HTERT RPE-1 (cell line): ENCODE data around the gene CXCL8.
"Not testable (repeated sequence)": the region's sequence is repeated elsewhere in the genome, so short reads cannot be mapped to it uniquely, and the experiment has no call there.

Source experiments
- in situ Hi-C: fragments of 300-500 bp; cut with MboI; formaldehyde crosslinking; loops from 4 replicates; pipeline ENCODE4 v1.14.3; 2020; ENCODE audit warnings: low sequenced_read_pairs

Gene CXCL8

DNA sequence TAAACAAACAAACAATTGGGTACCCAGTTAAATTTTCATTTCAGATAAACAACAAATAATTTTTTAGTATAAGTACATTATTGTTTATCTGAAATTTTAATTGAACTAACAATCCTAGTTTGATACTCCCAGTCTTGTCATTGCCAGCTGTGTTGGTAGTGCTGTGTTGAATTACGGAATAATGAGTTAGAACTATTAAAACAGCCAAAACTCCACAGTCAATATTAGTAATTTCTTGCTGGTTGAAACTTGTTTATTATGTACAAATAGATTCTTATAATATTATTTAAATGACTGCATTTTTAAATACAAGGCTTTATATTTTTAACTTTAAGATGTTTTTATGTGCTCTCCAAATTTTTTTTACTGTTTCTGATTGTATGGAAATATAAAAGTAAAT lies 2.9 kb downstream of the CXCL8 start:
- in situ Hi-C loops = no loop called here

DNA sequence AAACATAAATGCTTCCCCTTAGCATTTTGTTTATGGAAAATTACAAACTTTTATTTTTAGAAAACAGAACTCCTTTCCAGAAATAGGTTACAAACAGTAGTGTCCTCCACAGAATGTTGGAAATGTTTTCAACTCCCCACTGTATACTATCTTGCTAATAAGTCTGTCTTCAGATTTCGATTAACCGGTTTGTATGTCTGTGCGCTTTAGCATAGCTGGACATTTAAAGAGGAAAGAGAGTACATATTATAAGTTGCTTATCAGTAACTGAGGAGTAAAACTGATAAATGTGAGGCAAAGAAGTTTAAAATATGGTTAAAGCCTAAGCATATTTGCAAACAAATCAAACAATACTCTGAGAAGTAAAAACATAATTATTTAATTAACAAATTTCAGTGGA lies 3.4 kb downstream of the CXCL8 start:
- in situ Hi-C loops = no loop called here

DNA sequence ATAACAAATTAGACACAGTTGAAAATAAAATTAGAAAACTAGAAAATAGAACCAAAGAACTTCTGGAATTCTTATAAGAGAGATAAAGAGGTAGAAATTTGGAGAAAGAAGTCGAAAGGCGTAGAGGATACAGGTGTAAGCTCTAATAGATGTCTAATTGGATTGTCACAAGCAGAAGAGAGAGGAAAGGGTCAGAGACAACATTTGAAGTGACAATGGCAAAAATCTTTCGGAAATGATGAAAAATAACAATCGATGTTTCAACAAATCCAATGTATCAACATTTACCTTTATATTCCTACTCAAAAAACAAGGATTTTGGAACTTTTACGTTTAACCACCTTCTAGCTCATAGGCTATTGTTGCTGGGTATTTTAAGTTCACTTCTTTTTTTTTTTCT lies 3.8 kb downstream of the CXCL8 start:
- in situ Hi-C loops = no loop called here

DNA sequence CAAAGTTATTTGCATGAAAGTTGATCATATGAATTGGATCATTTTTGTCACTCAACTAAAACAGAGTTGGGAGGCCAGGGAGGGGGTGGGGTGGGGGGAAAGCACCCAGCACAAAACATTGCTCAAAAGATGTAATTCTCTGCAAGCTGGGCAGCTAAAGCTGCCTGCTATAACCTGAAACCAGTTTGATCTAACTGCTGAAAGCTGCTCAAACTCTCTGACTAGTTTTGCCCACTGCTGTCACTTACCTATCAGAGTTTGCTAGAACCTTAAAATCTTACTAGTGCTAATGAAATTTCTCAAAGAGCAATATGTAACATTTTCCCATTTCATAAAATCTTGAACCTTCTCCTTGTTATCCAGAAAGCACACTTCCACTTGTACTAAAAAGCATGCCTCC lies 10.4 kb downstream of the CXCL8 start:
- in situ Hi-C loops = no loop called here

DNA sequence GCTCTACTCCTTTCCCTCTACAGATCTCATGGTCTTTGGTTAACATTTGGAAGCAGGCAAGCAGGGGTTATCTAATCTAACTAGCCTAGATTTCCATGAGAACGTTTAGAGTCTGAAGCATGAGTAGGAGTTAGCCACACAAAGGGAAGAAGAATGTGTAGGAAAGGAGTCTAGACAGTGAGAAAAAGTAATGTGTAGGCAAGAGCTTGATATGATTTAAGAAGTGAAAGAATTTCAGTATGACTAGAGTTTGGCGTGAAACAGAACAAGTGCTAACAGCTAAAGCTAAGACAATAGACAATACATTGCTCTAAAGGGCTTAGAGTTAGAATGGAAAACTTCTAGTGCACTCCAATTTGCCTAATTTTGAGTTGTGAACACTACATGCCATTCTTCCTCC lies 10.8 kb downstream of the CXCL8 start:
- in situ Hi-C loops = no loop called here

DNA sequence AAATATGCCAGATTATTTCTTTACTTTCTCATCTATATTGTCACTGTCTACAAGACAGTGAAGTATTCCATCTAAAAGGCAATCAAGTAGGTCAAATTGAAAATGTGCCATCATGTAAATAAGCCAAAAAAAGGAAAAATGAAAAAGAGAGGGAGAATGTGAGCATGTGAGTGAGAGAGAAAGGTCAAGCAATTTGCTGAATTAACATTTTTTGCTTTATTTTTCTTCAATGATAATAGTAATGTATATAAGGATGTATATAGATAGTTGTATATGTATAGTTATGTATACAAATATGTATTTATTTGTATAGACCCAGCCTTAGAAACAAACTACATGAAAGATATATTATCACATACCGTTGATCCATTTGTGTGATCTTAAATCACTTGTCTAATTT lies 11.5 kb downstream of the CXCL8 start:
- in situ Hi-C loops = no loop called here

DNA sequence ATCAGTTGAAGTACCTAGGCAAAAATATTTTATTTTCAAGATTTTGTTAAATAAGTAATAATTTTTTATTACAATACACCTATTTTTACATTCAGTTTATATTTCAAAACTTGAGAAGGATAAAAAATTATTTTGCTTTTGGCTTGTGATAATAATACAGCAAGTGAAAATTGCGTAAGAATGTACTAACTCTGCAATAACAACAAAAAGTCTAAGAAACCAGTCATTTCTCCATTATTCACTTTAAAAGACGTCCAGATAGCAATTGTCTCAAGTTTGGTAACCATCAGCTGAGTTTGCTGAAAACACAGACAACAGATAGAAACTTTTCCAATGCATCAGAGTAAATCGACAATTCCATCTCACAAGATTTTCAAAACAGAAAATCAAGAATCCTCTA lies 12.1 kb downstream of the CXCL8 start:
- in situ Hi-C loops = no loop called here

DNA sequence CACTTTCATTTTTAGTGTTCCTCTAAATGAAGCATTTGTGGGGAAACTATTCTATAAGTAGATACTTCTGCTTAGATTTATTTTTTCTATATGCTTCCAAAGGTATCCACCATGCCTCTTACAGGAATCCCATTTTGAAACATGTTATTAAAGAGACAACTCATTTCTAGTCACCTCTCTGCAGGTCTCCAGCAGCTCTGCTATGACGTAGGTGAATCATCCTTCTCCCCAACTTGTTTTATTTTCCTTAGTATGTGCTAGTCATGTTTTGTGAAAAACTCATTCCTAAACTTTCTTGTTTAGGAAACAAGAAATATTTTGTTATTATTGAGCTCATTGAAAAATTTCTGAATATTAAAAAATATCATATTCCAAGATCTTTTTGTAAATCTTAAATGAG lies 12.8 kb downstream of the CXCL8 start:
- in situ Hi-C loops = no loop called here

DNA sequence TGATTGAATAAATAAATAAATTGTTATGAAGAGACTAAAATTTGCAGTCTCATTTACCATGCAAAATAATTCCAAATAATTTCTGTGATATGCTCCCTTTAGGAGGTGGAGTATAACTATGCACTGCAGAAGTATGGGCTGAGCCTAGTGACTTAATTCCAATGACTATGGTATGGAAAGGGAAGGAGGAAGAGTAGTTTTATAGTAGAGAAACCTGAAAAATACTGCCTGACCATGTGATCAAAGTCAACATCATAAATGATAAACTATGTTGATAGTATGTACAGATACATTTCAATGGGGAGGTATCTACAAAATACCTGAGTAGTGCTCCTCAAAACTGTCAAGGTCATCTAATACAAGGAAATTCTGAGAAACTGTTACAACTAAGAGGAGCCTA lies 14.6 kb downstream of the CXCL8 start:
- in situ Hi-C loops = no loop called here

DNA sequence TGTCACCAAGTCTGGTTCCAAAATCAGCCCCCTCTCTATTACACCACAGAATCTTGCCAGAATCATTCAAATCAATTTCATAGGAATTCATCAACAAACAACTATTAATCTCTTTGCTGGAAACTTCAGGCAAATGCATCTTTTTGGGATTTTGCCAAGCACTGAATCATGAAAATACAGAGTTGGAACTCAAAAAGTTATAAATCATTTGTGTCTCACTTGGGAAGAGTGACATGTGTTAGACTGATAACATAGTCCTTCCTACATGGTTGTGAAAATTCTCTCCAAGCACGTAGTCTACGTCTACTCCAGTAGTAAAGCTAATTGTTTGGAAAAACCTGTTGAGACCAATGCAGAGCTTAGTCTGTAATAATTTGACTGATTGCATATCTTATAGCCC lies 19.0 kb downstream of the CXCL8 start:
- in situ Hi-C loops = no loop called here

DNA sequence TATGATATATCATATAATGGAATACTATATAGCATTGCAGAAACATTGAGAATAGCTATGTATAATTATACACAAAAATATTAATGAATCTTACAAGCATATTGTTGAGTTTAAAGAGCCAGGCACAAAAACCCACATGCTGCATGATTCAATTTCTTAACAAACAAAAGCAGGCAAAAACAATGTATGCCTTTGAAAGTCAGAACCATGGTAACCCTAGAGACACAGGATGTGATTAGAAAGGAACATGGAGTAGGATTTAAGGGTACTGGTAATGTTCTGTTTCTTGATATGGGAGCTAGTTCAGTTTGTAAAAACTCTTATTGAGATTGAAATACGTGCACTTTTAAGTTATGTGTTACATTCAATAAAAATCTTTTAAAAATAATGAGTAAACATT lies 21.5 kb downstream of the CXCL8 start:
- in situ Hi-C loops = no loop called here

DNA sequence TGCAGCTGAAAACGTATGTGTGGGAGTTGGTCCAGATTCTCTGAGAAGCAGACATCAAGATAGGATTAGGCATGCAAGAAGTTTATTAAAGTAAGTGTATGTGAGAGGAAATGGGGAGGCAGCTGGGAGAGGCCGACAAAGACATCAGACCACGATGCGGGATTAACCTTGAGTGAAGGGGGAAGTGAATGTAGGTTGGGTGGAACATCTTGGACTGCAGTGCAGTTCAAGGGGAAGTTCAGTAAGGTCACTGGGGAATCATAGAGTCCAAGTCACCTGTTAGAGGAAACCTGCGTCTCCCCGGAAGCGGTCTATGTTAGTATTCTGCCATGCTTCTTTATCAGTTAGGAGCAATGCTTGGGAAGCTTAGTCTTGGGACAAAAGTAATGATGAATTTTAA lies 22.0 kb downstream of the CXCL8 start:
- in situ Hi-C loops = no loop called here

DNA sequence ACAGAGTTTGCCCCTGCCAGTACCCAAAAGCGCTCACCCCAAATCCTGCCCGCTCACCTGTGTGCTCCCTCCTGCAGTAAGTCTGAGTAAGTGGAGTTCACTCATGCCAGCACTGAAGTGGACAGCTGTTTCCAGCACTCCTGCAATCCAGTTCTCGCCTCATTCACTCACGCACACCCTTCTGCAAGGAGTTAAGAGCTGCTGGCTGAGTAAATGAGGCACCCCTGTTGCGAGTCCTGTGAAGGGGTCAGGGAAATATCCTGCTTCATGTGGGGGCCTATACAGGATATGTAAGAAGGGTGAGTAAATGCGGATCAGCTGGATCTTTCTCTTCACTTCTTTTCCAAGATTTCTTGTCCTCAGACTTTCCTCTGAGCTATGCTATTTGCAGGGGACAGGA lies 23.5 kb downstream of the CXCL8 start:
- in situ Hi-C loops = no loop called here

DNA sequence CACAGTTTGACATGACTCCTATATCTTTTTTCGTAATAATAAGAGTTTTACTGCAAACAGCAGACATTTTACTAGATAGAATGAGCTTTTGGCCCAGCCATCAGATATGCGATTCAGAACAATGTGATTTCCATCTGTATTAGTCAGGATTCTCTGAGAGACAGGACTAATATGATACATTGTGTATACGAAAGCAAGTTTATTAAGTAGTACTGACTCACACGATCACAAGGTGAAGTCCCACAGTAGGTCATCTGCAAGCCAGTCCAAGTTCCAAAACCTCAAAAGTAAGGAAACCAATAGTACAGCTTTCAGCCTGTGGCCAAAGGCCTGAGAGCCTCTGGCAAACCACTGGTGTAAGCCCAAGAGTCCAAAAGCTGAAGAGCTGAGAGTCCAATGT lies 24.1 kb downstream of the CXCL8 start:
- in situ Hi-C loops = no loop called here

DNA sequence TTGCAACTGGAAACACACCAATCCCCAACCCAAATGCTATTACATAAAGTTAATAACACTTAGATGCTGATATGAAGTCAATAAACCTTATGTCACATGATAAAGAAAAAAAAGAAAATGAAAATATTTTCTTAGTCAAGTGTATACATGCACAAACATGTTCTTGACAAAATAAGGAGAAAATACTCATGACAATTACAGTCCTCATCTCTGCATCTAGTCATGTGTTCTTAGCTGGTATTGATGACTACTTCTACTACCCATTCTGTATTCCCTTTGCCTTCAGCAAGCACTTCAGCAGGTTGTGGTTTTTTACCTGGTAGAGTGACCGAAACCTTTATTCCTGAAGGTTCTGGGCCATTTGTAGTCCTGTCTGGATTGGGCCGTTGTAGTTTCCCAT lies 24.9 kb downstream of the CXCL8 start:
- in situ Hi-C loops = no loop called here

DNA sequence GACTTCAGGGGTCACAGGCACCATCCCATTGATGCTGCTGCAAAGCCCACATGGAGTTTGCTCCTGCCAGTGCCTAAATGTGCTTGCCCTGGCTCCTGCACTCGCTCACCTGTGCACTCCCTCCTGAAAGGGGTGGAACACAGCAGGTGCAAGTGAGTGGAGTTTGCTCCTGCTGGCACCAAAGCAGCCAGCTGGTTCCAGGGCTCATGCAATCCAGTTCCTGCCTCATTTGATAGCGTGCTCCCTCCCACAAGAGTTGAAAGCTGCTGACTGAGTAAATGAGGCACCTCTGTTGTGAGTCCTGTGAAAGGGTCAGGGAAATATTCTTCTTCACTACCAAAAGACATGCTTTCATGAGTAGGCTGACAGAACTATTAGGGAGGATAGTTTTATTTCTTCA lies 30.5 kb downstream of the CXCL8 start:
- in situ Hi-C loops = no loop called here

DNA sequence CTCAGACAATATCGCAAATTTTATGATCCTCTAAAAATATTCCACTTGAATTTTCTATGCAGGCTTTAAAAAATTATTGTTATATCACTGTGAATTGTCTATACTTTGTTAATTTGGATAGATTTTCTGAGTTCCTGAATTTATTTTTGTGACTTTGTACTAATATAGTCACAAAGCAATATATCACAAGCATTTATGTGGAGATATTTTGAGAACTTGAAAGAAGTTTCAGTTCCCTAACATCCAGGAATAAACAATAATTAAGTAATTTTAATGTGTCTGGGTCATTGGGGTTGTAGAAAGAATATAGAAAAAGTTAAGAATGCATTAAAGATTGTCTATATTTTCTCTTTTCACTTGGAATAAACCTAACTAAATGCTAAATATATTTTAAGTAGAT lies 32.0 kb downstream of the CXCL8 start:
- in situ Hi-C loops = no loop called here

DNA sequence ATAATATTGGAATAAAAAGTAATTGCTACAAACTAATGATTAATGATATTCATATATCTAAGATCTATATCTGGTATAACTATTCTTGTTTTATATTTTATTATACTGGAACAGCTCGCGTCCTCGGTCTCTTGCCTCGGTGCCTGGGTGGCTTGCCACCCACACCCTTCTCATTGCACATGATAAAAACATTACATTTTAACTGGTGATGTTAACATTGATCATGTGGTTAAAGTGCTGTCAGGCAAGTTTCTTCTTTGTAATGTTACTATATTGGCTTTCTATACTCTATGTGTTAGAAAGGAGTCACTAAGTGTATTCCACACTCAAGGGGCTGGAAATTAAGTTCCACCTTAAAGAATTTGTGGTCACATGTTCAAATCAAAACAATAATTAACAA lies 34.0 kb downstream of the CXCL8 start:
- in situ Hi-C loops = not testable (repeated sequence)

DNA sequence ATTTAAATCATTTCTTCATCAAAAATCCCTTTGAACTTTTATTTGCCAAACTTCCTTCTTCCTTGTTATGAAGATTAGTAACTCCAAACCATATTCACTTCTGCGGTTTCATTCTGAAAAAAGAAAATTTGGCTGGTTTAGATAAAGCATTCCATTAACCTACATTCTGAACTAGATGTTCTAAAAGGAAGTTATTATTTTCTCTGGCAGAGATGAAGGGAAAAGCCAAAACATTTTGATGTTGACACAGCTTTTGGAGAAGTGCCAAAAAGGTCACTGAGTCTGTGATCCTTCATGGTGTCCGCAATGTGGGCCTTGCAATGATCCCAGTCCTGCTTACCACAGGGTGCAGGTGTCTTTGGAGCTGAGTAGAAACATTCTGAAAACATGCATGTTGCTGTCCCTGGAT lies 36.0 kb downstream of the CXCL8 start:
- in situ Hi-C loops = no loop called here

DNA sequence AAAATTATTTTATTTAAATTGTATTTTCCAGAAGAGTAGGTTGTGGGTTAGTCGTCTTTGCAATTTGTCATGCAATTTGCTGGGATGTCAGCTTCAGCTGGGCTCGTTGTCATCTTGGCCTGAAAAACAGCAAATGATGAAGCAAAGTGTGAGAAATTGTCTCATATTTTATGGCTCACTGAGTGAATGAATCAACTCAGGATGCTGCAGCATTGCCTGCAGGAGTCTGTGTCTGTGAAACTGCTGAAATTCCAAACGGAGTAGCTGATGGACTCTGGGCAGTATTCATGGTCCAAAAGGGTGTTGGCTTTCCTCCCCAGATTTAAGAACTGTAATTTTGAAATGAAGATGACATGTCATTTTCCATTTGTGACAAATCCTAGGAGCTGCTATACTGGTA lies 37.2 kb downstream of the CXCL8 start:
- in situ Hi-C loops = no loop called here

DNA sequence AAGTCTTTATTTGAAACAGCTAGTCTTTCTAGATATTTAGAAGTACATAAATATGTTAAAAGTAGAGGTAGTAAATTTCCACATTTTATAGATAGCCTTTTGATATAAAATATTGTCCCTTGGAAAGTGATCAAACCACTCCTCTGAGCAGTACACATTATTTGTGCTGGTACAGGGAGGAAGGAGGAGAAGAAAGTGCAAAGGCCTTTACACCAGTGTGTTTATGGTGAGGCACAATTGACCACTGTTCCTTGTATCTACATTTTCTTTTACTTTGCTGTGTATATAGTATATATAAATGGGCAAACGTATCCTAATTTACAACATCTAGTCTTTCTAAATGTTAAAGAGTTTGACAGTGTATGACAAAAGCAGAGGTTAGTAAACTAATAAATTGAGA lies 39.9 kb downstream of the CXCL8 start:
- in situ Hi-C loops = no loop called here

DNA sequence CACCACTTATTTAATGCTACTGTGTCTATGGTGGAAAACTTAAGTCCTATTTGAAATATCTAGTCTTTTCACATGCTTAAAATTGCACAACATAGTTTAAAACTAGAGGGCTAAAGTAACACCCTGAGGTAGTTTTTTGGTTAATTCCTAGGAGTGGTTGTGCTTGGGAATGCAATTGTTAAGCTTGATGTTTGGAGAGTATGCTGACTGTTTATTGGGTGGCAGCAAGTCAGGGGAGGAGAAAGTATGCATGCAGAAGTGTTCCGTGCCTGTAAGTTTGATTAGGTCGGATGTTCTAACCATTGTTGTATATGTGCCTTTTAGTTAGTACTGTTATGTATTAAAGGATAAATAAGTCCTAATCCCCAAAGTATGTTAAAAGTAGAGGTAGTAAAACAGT lies 40.5 kb downstream of the CXCL8 start:
- in situ Hi-C loops = no loop called here

DNA sequence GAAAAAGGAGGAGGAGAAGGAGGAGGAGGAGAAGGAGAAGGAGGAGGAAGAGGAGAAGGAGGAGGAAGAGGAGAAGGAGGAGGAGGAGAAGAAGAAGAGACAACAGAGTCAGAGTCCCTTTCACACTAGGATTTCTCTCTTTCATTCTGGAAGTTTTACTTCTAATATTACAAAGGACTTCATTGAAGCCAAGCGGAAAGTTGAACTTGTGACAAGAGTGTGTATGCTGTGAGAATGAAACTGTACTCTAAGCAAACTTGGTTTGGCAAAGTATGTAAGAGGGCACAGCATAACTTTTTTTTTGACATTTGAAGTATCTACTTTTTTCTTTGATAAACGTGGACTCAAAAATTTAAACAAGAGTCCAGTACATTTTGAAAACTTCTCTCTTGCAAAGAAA lies 48.0 kb downstream of the CXCL8 start:
- in situ Hi-C loops = no loop called here
